ENCODE data around the gene PRKCSH.
A peak's percentile ranks its signal among the peaks of the same experiment; 100 is the strongest.

Gene PRKCSH

GRCh38 chr19:11486661-11487503 lies 51.4 kb downstream of the PRKCSH start:
- in situ Hi-C loops (cut with HindIII; ENCODE audit: low pct_ligation_motif_present, low pct_unique_long_range_greater_than_20kb, low sequenced_read_pairs): no loop called here
- DNase-seq: no peak

- DNase-seq: no peak
- in situ Hi-C loops (cut with HindIII; ENCODE audit: low pct_ligation_motif_present, low pct_unique_long_range_greater_than_20kb, low sequenced_read_pairs): no loop called here
Measured at GRCh38 chr19:11489378-11489777, 53.9 kb downstream of the PRKCSH start.

GRCh38 chr19:11494634-11495285 lies 59.3 kb downstream of the PRKCSH start:
- in situ Hi-C loops (cut with HindIII; ENCODE audit: low pct_ligation_motif_present, low pct_unique_long_range_greater_than_20kb, low sequenced_read_pairs): no loop called here
- DNase-seq: no peak

DNA sequence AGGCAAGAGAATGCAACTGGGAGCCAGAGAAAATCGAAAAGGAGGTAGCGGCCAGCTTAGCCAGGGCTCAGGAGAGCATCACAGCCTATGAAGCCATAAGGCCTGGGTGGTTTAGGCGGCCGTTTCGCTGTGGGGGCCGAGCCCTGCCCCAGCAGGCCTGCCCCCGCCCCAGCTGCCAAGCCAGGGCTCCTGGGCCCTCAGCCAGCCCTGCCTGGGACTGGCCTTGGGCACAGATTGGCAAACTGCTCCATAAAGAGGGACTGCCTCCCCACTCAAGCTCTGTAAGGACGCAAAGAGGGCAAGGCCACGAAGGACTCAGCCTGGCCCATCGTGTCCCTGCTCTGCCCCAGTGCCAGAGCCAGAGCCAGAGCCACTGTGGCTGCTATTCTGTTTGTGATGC lies 60.0 kb downstream of the PRKCSH start:
- DNase-seq: no peak
- in situ Hi-C loops (cut with HindIII; ENCODE audit: low pct_ligation_motif_present, low pct_unique_long_range_greater_than_20kb, low sequenced_read_pairs): no loop called here

- no peak for DNase-seq
- in situ Hi-C loops (cut with HindIII; ENCODE audit: low pct_ligation_motif_present, low pct_unique_long_range_greater_than_20kb, low sequenced_read_pairs): no loop called here
Measured at GRCh38 chr19:11495885-11496284, 60.5 kb downstream of the PRKCSH start.

GRCh38 chr19:11496391-11497163 lies 61.1 kb downstream of the PRKCSH start:
- in situ Hi-C loops (cut with HindIII; ENCODE audit: low pct_ligation_motif_present, low pct_unique_long_range_greater_than_20kb, low sequenced_read_pairs): no loop called here
- peak; percentile 83 for DNase-seq

- no peak for DNase-seq
- in situ Hi-C loops (cut with HindIII; ENCODE audit: low pct_ligation_motif_present, low pct_unique_long_range_greater_than_20kb, low sequenced_read_pairs): no loop called here
Measured at GRCh38 chr19:11499220-11499726, 63.8 kb downstream of the PRKCSH start.

DNA sequence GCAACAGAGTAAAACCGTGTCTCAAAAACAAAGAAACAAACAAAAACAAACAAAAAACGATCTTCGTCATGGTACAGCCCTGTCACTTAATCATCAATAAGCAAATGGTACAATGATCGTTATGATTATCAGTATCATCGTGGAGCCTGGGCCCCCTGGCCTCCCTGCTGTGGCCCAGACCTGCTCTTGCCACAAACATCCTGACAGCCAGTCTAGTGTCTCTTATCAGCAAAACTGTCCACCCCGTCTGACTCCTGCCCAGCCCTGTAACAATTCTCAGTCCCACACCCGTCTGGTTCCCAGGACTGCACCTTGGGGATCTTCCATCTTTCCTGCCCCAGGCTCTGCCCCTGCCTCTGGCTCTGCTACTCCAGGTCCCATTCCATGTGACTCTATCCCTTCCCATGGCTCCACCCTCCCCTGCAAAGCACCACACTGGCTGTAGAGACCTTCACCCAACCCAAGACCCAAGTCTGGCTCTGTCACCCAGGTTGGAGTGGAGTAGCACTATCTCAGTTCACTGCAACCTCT lies 64.5 kb downstream of the PRKCSH start:
- DNase-seq: no peak
- in situ Hi-C loops (cut with HindIII; ENCODE audit: low pct_ligation_motif_present, low pct_unique_long_range_greater_than_20kb, low sequenced_read_pairs): no loop called here
